SK-N-SH (cell line): ENCODE measurements around the gene PLXNB1. TPM values are rescaled to one million over a fixed set of nuclear protein-coding genes. Genes with fewer than 3 reads are reported as not detected.

Experiments used
- CTCF ChIA-PET: fragments of 300-600, 350-600 bp; formaldehyde crosslinking; extraction: SDS; loops from one replicate; lab custom pipeline; 2021; lab: Yijun Ruan, JAX
- POLR2A ChIA-PET: fragments of 350-600 bp; sonication (Branson Sonifier 250); formaldehyde crosslinking; extraction: SDS; loops from one replicate; lab custom pipeline; 2020; ENCODE audit warnings: antibody characterized with exemption, inconsistent platforms; lab: Yijun Ruan, JAX
- DNase-seq: peaks from one replicate; pipeline ENCODE4 v3.0.0; 2012
- H2AFZ ChIP-seq: fragments of 200-600 bp; sonication (generic); 2 replicates; pipeline ENCODE4 v1.8.1; 2016; ENCODE audit warnings: antibody characterized with exemption, mild to moderate bottlenecking, low read depth
- H3F3A ChIP-seq: fragments of 200-600 bp; sonication (generic); replicated peaks from 2 replicates; pipeline ENCODE3; 2016; ENCODE audit warnings: antibody characterized with exemption, mild to moderate bottlenecking; ENCODE audit not compliant: insufficient read depth
- H3K27ac ChIP-seq, 2 experiments: fragments of 200-500 bp in 1 of 2; fragments of 200-600 bp in 1 of 2; sonication (Bioruptor generic) in 1 of 2; sonication (generic), shearing (Covaris generic) in 1 of 2; 2 replicates each; pipeline versions ENCODE4 v1.5.1 to v1.6.1; 2014 to 2016; ENCODE audit warnings: low read depth in 2 of 2, inconsistent platforms in 1 of 2, low read length in 1 of 2, mild to moderate bottlenecking in 1 of 2, mixed read lengths in 1 of 2
- H3K27me3 ChIP-seq: fragments of 200-600 bp; sonication (generic), shearing (Covaris generic); 2 replicates; pipeline ENCODE4 v1.6.1; 2016; ENCODE audit warnings: mixed run types; ENCODE audit not compliant: insufficient read depth
- H3K36me3 ChIP-seq, 2 experiments: fragments of 200-500 bp in 1 of 2; fragments of 200-600 bp in 1 of 2; sonication (Bioruptor generic) in 1 of 2; sonication (generic) in 1 of 2; replicated peaks in 1 of 2; 2 replicates each; pipeline versions ENCODE3 to v1.5.1; 2014 to 2016; ENCODE audit warnings: low read length in 1 of 2, mild to moderate bottlenecking in 1 of 2; ENCODE audit not compliant: insufficient read depth in 2 of 2, control insufficient read depth in 1 of 2
- H3K4me1 ChIP-seq, 2 experiments: fragments of 200-500 bp in 1 of 2; fragments of 200-600 bp in 1 of 2; sonication (Bioruptor generic) in 1 of 2; sonication (generic), shearing (Covaris generic) in 1 of 2; 2 replicates each; pipeline versions ENCODE4 v1.5.1 to v1.6.1; 2014 to 2016; ENCODE audit warnings: low read depth in 1 of 2, low read length in 1 of 2, mixed run types in 1 of 2; ENCODE audit not compliant: insufficient read depth in 2 of 2, control insufficient read depth in 1 of 2
- H3K4me2 ChIP-seq: fragments of 200-600 bp; sonication (generic), shearing (Covaris generic); 2 replicates; pipeline ENCODE4 v1.6.1; 2017; ENCODE audit warnings: mixed run types
- H3K4me3 ChIP-seq, 2 experiments: fragments of 200-500 bp in 1 of 2; fragments of 200-600 bp in 1 of 2; sonication (Bioruptor generic) in 1 of 2; sonication (generic), shearing (Covaris generic) in 1 of 2; 2 replicates each; pipeline versions ENCODE4 v1.5.1 to v1.8.1; 2014 to 2016; ENCODE audit warnings: low read depth in 2 of 2, inconsistent platforms in 1 of 2, low read length in 1 of 2, mild to moderate bottlenecking in 1 of 2, mixed read lengths in 1 of 2, moderate library complexity in 1 of 2
- H3K79me2 ChIP-seq: fragments of 200-600 bp; sonication (generic); 2 replicates; pipeline ENCODE4 v1.8.1; 2017; ENCODE audit warnings: mild to moderate bottlenecking; ENCODE audit not compliant: insufficient read depth
- H3K9ac ChIP-seq: fragments of 200-600 bp; sonication (generic); 2 replicates; pipeline ENCODE4 v1.6.1; 2017; ENCODE audit warnings: mixed run types
- H3K9me2 ChIP-seq: fragments of 200-600 bp; sonication (generic); 2 replicates; pipeline ENCODE4 v1.6.1; 2017; ENCODE audit warnings: mixed run types
- H3K9me3 ChIP-seq: fragments of 200-600 bp; sonication (generic); 2 replicates; pipeline ENCODE4 v1.6.1; 2017; ENCODE audit warnings: mixed run types, mild to moderate bottlenecking, moderate library complexity
- H4K20me1 ChIP-seq: fragments of 200-600 bp; sonication (generic); 2 replicates; pipeline ENCODE4 v1.6.1; 2017; ENCODE audit warnings: mild to moderate bottlenecking, mixed run types; ENCODE audit not compliant: insufficient read depth
- CHD2 ChIP-seq: fragments of 150-350 bp; IDR thresholded peaks from 2 replicates; pipeline ENCODE4 v1.6.1; 2018; ENCODE audit warnings: low read length; ENCODE audit not compliant: partially characterized antibody
- ELF1 ChIP-seq: IDR thresholded peaks from 2 replicates; pipeline ENCODE4 v1.4.0; 2012
- EZH2phosphoT487 ChIP-seq: fragments of 200-600 bp; sonication (generic); IDR thresholded peaks from 2 replicates; pipeline ENCODE4 v1.6.1; 2017; ENCODE audit warnings: low read depth, mixed run types, mild to moderate bottlenecking, antibody characterized with exemption, moderate library complexity, borderline replicate concordance
- FOXM1 ChIP-seq: IDR thresholded peaks from 2 replicates; pipeline ENCODE4 v1.4.0; 2012; ENCODE audit warnings: low read depth, mild to moderate bottlenecking
- GABPA ChIP-seq: IDR thresholded peaks from 2 replicates; pipeline ENCODE4 v1.4.0; 2012; ENCODE audit warnings: low read depth, mild to moderate bottlenecking
- GATA2 ChIP-seq: sonication (generic); formaldehyde crosslinking; IDR thresholded peaks from 2 replicates; pipeline ENCODE4 v1.5.0; 2020; ENCODE audit warnings: mild to moderate bottlenecking, missing genetic modification reagents
- MAX ChIP-seq: IDR thresholded peaks from 2 replicates; pipeline ENCODE4 v1.4.0; 2012; ENCODE audit warnings: low read depth
- MEF2A ChIP-seq: IDR thresholded peaks from 2 replicates; pipeline ENCODE4 v1.4.0; 2012; ENCODE audit warnings: low read depth, borderline replicate concordance
- MXI1 ChIP-seq: IDR thresholded peaks from 2 replicates; pipeline ENCODE4 v1.6.1; 2012; ENCODE audit warnings: mild to moderate bottlenecking, low read depth, low read length, improper control_type of control experiment
- NFIC ChIP-seq: IDR thresholded peaks from 2 replicates; pipeline ENCODE4 v1.4.0; 2012; ENCODE audit warnings: borderline replicate concordance
- NRF1 ChIP-seq: IDR thresholded peaks from 2 replicates; pipeline ENCODE4 v1.6.1; 2012; ENCODE audit warnings: low read depth, mild to moderate bottlenecking, low read length
- PBX3 ChIP-seq: IDR thresholded peaks from 2 replicates; pipeline ENCODE4; 2012
- POLR2AphosphoS5 ChIP-seq: IDR thresholded peaks from 2 replicates; pipeline ENCODE4 v1.6.1; 2012; ENCODE audit warnings: low read depth, low read length
- REST ChIP-seq: IDR thresholded peaks from 2 replicates; pipeline ENCODE4 v1.6.1; 2012; ENCODE audit warnings: mild to moderate bottlenecking, low read depth, low read length, moderate library complexity
- RFX5 ChIP-seq: IDR thresholded peaks from 2 replicates; pipeline ENCODE4 v1.6.1; 2012; ENCODE audit warnings: mild to moderate bottlenecking, improper control_type of control experiment, low read length
- RXRA ChIP-seq: IDR thresholded peaks from 2 replicates; pipeline ENCODE4 v1.4.0; 2012; ENCODE audit warnings: low read depth, mild to moderate bottlenecking, borderline replicate concordance
- SIN3A ChIP-seq: IDR thresholded peaks from 2 replicates; pipeline ENCODE4 v1.6.1; 2012; ENCODE audit warnings: low read depth, mild to moderate bottlenecking, low read length, moderate library complexity, borderline replicate concordance
- TAF1 ChIP-seq: IDR thresholded peaks from 2 replicates; pipeline ENCODE4 v1.6.1; 2012; ENCODE audit warnings: low read depth, mild to moderate bottlenecking, low read length, moderate library complexity, borderline replicate concordance
- USF2 ChIP-seq: fragments of 150-350 bp; IDR thresholded peaks from 2 replicates; pipeline ENCODE4 v1.6.1; 2017; ENCODE audit warnings: antibody characterized with exemption, low read length, low read depth, borderline replicate concordance
- polyA plus RNA-seq, 3 experiments: library from polyadenylated mRNA; depleted of rRNA; stranded (reverse); fragments of >200 nt; gene quantifications; 2 replicates each; pipeline ENCODE4 v1.2.3, GENCODE V29; 2012
- TF ChIP-seq, protein P1 (sequence below): fragments of 200-600 bp; sonication (generic); IDR thresholded peaks from 2 replicates; pipeline ENCODE4 v1.6.1; 2017; ENCODE audit warnings: antibody characterized with exemption, mild to moderate bottlenecking, moderate library complexity

PLXNB1 gene
- polyA plus RNA-seq, 1 of the 3 experiments (the other 2 are of a cell fraction): 39.8 TPM

GRCh38 chr3:48361928-48362327, 68.0 kb downstream of the PLXNB1 start:
- H4K20me1 ChIP-seq: no peaks in the 10 kb centered on the region
- CTCF ChIA-PET: no interaction called here
- H3K4me3 ChIP-seq: no peak overlapping the region
- H3F3A ChIP-seq: no peaks in the 10 kb centered on the region
- no peak overlapping the region for H3K9ac ChIP-seq
- no peak overlapping the region for H2AFZ ChIP-seq
- no peaks in the 10 kb centered on the region for H3K4me1 ChIP-seq
- DNase-seq: no peak
- no peak for TF ChIP-seq EZH2phosphoT487
- no peak for TF ChIP-seq NFIC
- no peak for TF ChIP-seq MAX
- TF ChIP-seq GATA2 (CRISPR knock-in tag): no peak
- TF ChIP-seq NRF1: no peak
- no peak for TF ChIP-seq CHD2
- TF ChIP-seq POLR2AphosphoS5: no peak
- TF ChIP-seq RXRA: no peak
- TF ChIP-seq, protein P1, sequence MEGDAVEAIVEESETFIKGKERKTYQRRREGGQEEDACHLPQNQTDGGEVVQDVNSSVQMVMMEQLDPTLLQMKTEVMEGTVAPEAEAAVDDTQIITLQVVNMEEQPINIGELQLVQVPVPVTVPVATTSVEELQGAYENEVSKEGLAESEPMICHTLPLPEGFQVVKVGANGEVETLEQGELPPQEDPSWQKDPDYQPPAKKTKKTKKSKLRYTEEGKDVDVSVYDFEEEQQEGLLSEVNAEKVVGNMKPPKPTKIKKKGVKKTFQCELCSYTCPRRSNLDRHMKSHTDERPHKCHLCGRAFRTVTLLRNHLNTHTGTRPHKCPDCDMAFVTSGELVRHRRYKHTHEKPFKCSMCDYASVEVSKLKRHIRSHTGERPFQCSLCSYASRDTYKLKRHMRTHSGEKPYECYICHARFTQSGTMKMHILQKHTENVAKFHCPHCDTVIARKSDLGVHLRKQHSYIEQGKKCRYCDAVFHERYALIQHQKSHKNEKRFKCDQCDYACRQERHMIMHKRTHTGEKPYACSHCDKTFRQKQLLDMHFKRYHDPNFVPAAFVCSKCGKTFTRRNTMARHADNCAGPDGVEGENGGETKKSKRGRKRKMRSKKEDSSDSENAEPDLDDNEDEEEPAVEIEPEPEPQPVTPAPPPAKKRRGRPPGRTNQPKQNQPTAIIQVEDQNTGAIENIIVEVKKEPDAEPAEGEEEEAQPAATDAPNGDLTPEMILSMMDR: no peak
- no peak for TF ChIP-seq MEF2A
- no peak for TF ChIP-seq ELF1
- no peak for TF ChIP-seq RFX5
- TF ChIP-seq TAF1: no peak
- TF ChIP-seq REST: no peak
- TF ChIP-seq SIN3A: no peak
- TF ChIP-seq GABPA: no peak
- no peak for TF ChIP-seq MXI1
- no peak for TF ChIP-seq USF2
- TF ChIP-seq PBX3: no peak
- TF ChIP-seq FOXM1: no peak
- H3K4me2 ChIP-seq: no peak overlapping the region
- no peaks in the 10 kb centered on the region for H3K79me2 ChIP-seq
- no peak overlapping the region for H3K27ac ChIP-seq
- peaks cover 16% of the 10 kb centered on the region for H3K9me3 ChIP-seq
- H3K36me3 ChIP-seq: no peaks in the 10 kb centered on the region
- H3K9me2 ChIP-seq: no peaks in the 10 kb centered on the region
- POLR2A ChIA-PET: no interaction called here
- H3K27me3 ChIP-seq: no peaks in the 10 kb centered on the region
